Keratinocyte (primary cell): ENCODE results near the gene DYRK2. TPM values are rescaled to one million over a fixed set of nuclear protein-coding genes. Genes with fewer than 3 reads are reported as not detected.

Experiments
- DNase-seq: peaks from one replicate; pipeline ENCODE4 v3.0.0-alpha.2; 2011; ENCODE audit warnings: low read depth, missing footprints, low spot score
- FAIRE-seq: peaks from 2 replicates; lab custom pipeline; 2011; peaks lifted over from hg19 to GRCh38; lab: Jason Lieb, UNC
- H2AFZ ChIP-seq: 2 replicates; pipeline ENCODE4 v1.6.0; 2012; ENCODE audit warnings: low read length, control low read depth, inconsistent platforms; ENCODE audit not compliant: control insufficient read depth
- H3K27ac ChIP-seq: 2 replicates; pipeline ENCODE4 v1.5.1; 2011; ENCODE audit warnings: low read length; ENCODE audit not compliant: control insufficient read depth, insufficient read depth
- H3K27me3 ChIP-seq: 3 replicates; pipeline ENCODE4 v1.6.0; 2011; ENCODE audit warnings: low read length; ENCODE audit not compliant: control insufficient read depth, insufficient read depth; ENCODE audit errors: extremely low read depth
- H3K36me3 ChIP-seq, 2 experiments: 2 replicates in 1 of 2; 3 replicates in 1 of 2; pipeline ENCODE4 v1.5.1; 2011; ENCODE audit warnings: low read length in 2 of 2, mild to moderate bottlenecking in 1 of 2; ENCODE audit not compliant: control insufficient read depth in 2 of 2, insufficient read depth in 2 of 2; ENCODE audit errors: extremely low read depth in 1 of 2
- H3K4me1 ChIP-seq: 3 replicates; pipeline ENCODE4 v1.5.1; 2011; ENCODE audit warnings: low read length; ENCODE audit not compliant: control insufficient read depth, insufficient read depth; ENCODE audit errors: extremely low read depth
- H3K4me2 ChIP-seq: 3 replicates; pipeline ENCODE4 v1.6.0; 2011; ENCODE audit warnings: low read depth, low read length; ENCODE audit not compliant: control insufficient read depth, insufficient read depth; ENCODE audit errors: extremely low read depth
- H3K4me3 ChIP-seq, 3 experiments: fragments of 200-600 bp in 1 of 3; sonication (generic) in 1 of 3; 2 replicates in 2 of 3; 3 replicates in 1 of 3; pipeline ENCODE4 v1.5.1; 2011 to 2016; ENCODE audit warnings: low read length in 3 of 3, mild to moderate bottlenecking in 3 of 3, control low read depth in 2 of 3, inconsistent platforms in 1 of 3, low read depth in 1 of 3, mixed read lengths in 1 of 3, mixed run types in 1 of 3, moderate library complexity in 1 of 3; ENCODE audit not compliant: control insufficient read depth in 2 of 3, insufficient read depth in 2 of 3; ENCODE audit errors: extremely low read depth in 1 of 3
- H3K79me2 ChIP-seq: 2 replicates; pipeline ENCODE4 v1.6.0; 2012; ENCODE audit warnings: low read length; ENCODE audit not compliant: control insufficient read depth, insufficient read depth
- H3K9ac ChIP-seq: 3 replicates; pipeline ENCODE4 v1.6.0; 2011; ENCODE audit warnings: low read length; ENCODE audit not compliant: control insufficient read depth, insufficient read depth; ENCODE audit errors: extremely low read depth
- H3K9me1 ChIP-seq: 3 replicates; pipeline ENCODE4 v1.6.0; 2011; ENCODE audit warnings: low read length; ENCODE audit not compliant: control insufficient read depth, insufficient read depth; ENCODE audit errors: extremely low read depth
- H3K9me3 ChIP-seq: 2 replicates; pipeline ENCODE4 v1.5.1; 2012; ENCODE audit warnings: low read depth, low read length; ENCODE audit not compliant: control insufficient read depth
- H4K20me1 ChIP-seq: 3 replicates; pipeline ENCODE4 v1.6.0; 2011; ENCODE audit warnings: low read length; ENCODE audit not compliant: control insufficient read depth, insufficient read depth; ENCODE audit errors: extremely low read depth
- EZH2 ChIP-seq: IDR thresholded peaks from one replicate; pipeline ENCODE4 v1.6.1; 2012; ENCODE audit warnings: inconsistent platforms, mild to moderate bottlenecking, low read length, moderate library complexity
- dilution Hi-C: fragments of 300-500 bp; cut with MboI; formaldehyde crosslinking; loops from one replicate; pipeline ENCODE4 v1.7.0; 2020; ENCODE audit warnings: low sequenced_read_pairs; ENCODE audit not compliant: extremely low pct_ligation_motif_present
- polyA plus RNA-seq, 5 experiments: library from polyadenylated mRNA; depleted of rRNA in 3 of 5; stranded (reverse) in 3 of 5; stranded (forward) in 1 of 5; unstranded in 1 of 5; fragments of >200 nt; gene quantifications; 1 replicate in 1 of 5; 2 replicates in 3 of 5; 3 replicates in 1 of 5; pipeline versions ENCODE4 v1.2.1 to v1.2.3, GENCODE V29; 2011 to 2012; ENCODE audit warnings: missing spikeins in 2 of 5, low read depth in 1 of 5, low replicate concordance in 1 of 5
- TF ChIP-seq, protein P1 (sequence below), 3 experiments: IDR thresholded peaks in 1 of 3; conservative IDR thresholded peaks in 1 of 3; optimal IDR thresholded peaks in 1 of 3; 2 replicates in 2 of 3; 3 replicates in 1 of 3; pipeline versions ENCODE3 to v1.5.1; 2011; ENCODE audit warnings: low read length in 3 of 3, mild to moderate bottlenecking in 3 of 3, moderate library complexity in 2 of 3, control low read depth in 1 of 3, inconsistent platforms in 1 of 3; ENCODE audit not compliant: insufficient read depth in 2 of 3; ENCODE audit errors: extremely low read depth in 1 of 3

The DYRK2 gene
- polyA plus RNA-seq, 1 donor (not counting 4 experiments of a cell fraction or from before 2014, with no cell fraction given): 22.7 TPM

DNA sequence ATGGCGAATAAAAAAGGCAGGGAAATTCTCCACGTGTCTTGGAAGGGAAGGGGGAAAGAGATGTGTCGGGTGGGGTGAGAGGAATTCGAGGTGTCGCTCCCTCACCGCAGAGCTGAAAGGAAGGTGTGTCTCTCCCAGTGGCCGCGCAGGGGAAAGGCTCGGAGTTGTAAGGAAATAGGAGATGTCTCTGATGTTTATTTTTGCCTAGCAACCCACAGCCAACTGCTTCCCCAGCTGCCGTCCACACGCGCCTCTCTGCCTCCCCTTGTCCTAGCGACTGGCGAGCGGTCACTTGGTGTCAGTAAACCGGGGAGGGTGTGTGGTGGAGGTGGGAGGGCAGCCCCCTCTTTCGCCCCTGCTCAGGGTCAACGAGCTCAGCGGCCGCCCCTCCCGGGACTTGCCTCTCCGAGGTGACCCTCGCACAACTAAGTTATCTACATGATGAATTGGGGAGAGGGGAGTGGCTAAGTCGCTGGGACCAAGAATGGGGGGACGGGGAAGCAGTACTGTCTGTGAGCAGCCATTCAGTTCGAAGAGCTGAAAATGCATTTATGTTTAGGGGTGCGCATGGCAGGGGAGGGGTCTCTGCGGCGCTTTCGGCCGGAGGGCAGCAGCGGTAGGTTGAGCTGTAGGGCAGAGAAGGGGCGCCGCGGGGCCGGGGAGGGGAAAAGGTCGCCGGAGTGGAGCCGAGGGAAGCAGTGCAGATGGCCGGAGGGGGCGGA is 585 bp upstream of the DYRK2 start:
- peak overlapping the region; percentile 61 to 79 (median 72) for H3K4me3 ChIP-seq

DNA sequence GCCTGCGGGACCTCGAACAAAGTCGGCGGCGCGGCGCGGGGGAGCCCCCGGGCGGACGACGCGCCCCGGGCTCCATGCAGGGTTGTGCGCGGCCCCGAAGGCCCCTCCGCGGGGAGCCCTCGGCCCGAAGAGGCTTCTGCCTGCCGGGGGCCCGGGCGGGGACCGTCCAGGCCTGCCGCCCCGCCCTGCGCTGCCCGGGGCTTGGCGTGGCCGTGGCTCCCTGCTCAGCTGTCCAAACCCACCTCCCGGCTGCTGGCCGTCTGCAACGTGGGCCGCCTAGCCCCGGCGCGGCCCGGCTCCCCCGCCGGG is 670 bp downstream of the DYRK2 start:
- Histone ChIP-seq H3K9me1 (peaks cover 3% of the 10 kb centered on the region), H3K4me1 (peaks cover 35% of the 10 kb centered on the region), H3K27ac (peak overlapping the region; percentile 82), H2AFZ (no peak overlapping the region), H3K36me3 (peaks cover 0 to 2% of the 10 kb centered on the region in 2 experiments), H3K27me3 (no peaks in the 10 kb centered on the region), H3K4me2 (peak overlapping the region; percentile 99), H3K4me3 (peak overlapping the region; percentile 61 to 90 (median 76)), H3K9me3 (no peaks in the 10 kb centered on the region), H3K79me2 (peaks cover 48% of the 10 kb centered on the region), H3K9ac (peak overlapping the region; percentile 90), H4K20me1 (no peaks in the 10 kb centered on the region)
- no peak for DNase-seq
- no peak for FAIRE-seq
- TF ChIP-seq EZH2: no peak
- TF ChIP-seq, protein P1, sequence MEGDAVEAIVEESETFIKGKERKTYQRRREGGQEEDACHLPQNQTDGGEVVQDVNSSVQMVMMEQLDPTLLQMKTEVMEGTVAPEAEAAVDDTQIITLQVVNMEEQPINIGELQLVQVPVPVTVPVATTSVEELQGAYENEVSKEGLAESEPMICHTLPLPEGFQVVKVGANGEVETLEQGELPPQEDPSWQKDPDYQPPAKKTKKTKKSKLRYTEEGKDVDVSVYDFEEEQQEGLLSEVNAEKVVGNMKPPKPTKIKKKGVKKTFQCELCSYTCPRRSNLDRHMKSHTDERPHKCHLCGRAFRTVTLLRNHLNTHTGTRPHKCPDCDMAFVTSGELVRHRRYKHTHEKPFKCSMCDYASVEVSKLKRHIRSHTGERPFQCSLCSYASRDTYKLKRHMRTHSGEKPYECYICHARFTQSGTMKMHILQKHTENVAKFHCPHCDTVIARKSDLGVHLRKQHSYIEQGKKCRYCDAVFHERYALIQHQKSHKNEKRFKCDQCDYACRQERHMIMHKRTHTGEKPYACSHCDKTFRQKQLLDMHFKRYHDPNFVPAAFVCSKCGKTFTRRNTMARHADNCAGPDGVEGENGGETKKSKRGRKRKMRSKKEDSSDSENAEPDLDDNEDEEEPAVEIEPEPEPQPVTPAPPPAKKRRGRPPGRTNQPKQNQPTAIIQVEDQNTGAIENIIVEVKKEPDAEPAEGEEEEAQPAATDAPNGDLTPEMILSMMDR (optimal IDR thresholded peaks at IDR 0.05 in 1 of 3, IDR thresholded peaks at IDR 0.05 in 1 of 3, conservative IDR thresholded peaks at IDR 0.05 in 1 of 3; ENCODE audit: extremely low read depth in 1 of 3, insufficient read depth in 2 of 3, low read length in 3 of 3): no peak
- dilution Hi-C loops: no loop called here

More for the DNA sequence above, 585 bp upstream of the DYRK2 start:
- H3K9me1 ChIP-seq: peaks cover 3% of the 10 kb centered on the region
- peak overlapping the region; percentile 88 for H2AFZ ChIP-seq
- no peaks in the 10 kb centered on the region for H3K27me3 ChIP-seq
- H3K27ac ChIP-seq: peak overlapping the region; percentile 69
- no peaks in the 10 kb centered on the region for H3K9me3 ChIP-seq
- peaks cover 23% of the 10 kb centered on the region for H3K4me1 ChIP-seq
- dilution Hi-C loops: no loop called here
- no peak for TF ChIP-seq EZH2
- TF ChIP-seq, protein P1 (optimal IDR thresholded peaks at IDR 0.05 in 1 of 3, IDR thresholded peaks at IDR 0.05 in 1 of 3, conservative IDR thresholded peaks at IDR 0.05 in 1 of 3; ENCODE audit: extremely low read depth in 1 of 3, insufficient read depth in 2 of 3, low read length in 3 of 3): peak; percentile 45 to 55 (median 51)
- no peaks in the 10 kb centered on the region for H3K36me3 ChIP-seq
- no peaks in the 10 kb centered on the region for H4K20me1 ChIP-seq
- peak overlapping the region; percentile 81 for H3K4me2 ChIP-seq
- DNase-seq (peak; percentile 48), FAIRE-seq (peak; percentile 94)
- peak overlapping the region; percentile 83 for H3K9ac ChIP-seq
- H3K79me2 ChIP-seq: peaks cover 36% of the 10 kb centered on the region
